NCI-H146 treated with DMSO at 0.1 percent for 48 hours (cell line): ENCODE measurements around the gene NES.

Experiments used
- DNase-seq: peaks from one replicate; lab custom pipeline; 2025; ENCODE audit not compliant: unreplicated experiment; lab: John Stamatoyannopoulos, UW

The NES gene

GRCh38 chr1:156623946-156624813 is 53.0 kb downstream of the NES start:
- DNase-seq, result no peak

GRCh38 chr1:156622581-156623297 is 54.5 kb downstream of the NES start:
- DNase-seq, result no peak

GRCh38 chr1:156619582-156619955 is 57.6 kb downstream of the NES start:
- no peak for DNase-seq

GRCh38 chr1:156618853-156619581 is 58.2 kb downstream of the NES start, which contains the start of gene HAPLN2:
HAPLN2 (plus strand) TSS chr1:156619415; CDS start chr1:156623491, 4,076 bp downstream.
- DNase-seq, result peak; percentile 22
